CD14-positive monocyte (primary cell): ENCODE results near the gene CDK5RAP3. TPM values are rescaled to one million over a fixed set of nuclear protein-coding genes. Genes with fewer than 3 reads are reported as not detected.

ENCODE experiments used
- DNase-seq, 3 donors: peaks; one replicate each; pipeline ENCODE4 v3.0.0-alpha.2; 2011 to 2022
- H2AFZ ChIP-seq: 2 replicates; pipeline ENCODE4 v1.6.0; 2012; ENCODE audit warnings: mild to moderate bottlenecking, low read depth, low read length, inconsistent platforms; ENCODE audit not compliant: insufficient read depth, poor library complexity, severe bottlenecking
- H3K27ac ChIP-seq, 2 donors: 1 replicate in 1 of 2; 2 replicates in 1 of 2; pipeline ENCODE4 v1.5.1; 2012 to 2013; ENCODE audit warnings: low read length in 2 of 2, control low read depth in 1 of 2, inconsistent platforms in 1 of 2, low read depth in 1 of 2, mild to moderate bottlenecking in 1 of 2
- H3K27me3 ChIP-seq, 2 donors: one replicate each; pipeline versions ENCODE4 v1.6.0 to v1.6.1; 2011 to 2013; ENCODE audit warnings: low read length in 2 of 2; ENCODE audit not compliant: control insufficient read depth in 2 of 2, insufficient read depth in 2 of 2
- H3K36me3 ChIP-seq, 2 donors: replicated peaks in 1 of 2; 1 replicate in 1 of 2; 2 replicates in 1 of 2; pipeline versions ENCODE4 v1.5.1 to v1.6.1; 2012 to 2013; ENCODE audit warnings: low read length in 2 of 2, control low read depth in 1 of 2, inconsistent platforms in 1 of 2, mild to moderate bottlenecking in 1 of 2; ENCODE audit not compliant: insufficient read depth in 2 of 2, control insufficient read depth in 1 of 2
- H3K4me1 ChIP-seq, 2 donors: 1 replicate in 1 of 2; 2 replicates in 1 of 2; pipeline versions ENCODE4 v1.5.1 to v1.6.1; 2012 to 2013; ENCODE audit warnings: low read length in 2 of 2, control low read depth in 1 of 2, inconsistent platforms in 1 of 2, mild to moderate bottlenecking in 1 of 2, moderate library complexity in 1 of 2; ENCODE audit not compliant: insufficient read depth in 2 of 2, control insufficient read depth in 1 of 2
- H3K4me2 ChIP-seq: replicated peaks from 2 replicates; pipeline ENCODE3; 2012; ENCODE audit warnings: low read length, moderate library complexity, mild to moderate bottlenecking; ENCODE audit not compliant: poor library complexity, severe bottlenecking; ENCODE audit errors: extremely low read depth
- H3K4me3 ChIP-seq, 3 experiments: fragments of 200-600 bp in 1 of 3; sonication (generic) in 1 of 3; replicated peaks in 1 of 3; 1 replicate in 2 of 3; 2 replicates in 1 of 3; pipeline ENCODE4 v1.5.1; 2011 to 2013; ENCODE audit warnings: low read length in 3 of 3, mild to moderate bottlenecking in 3 of 3, control low read depth in 2 of 3, low read depth in 2 of 3, inconsistent platforms in 1 of 3, moderate library complexity in 1 of 3
- H3K79me2 ChIP-seq: 2 replicates; pipeline ENCODE4 v1.6.0; 2012; ENCODE audit warnings: mild to moderate bottlenecking, control low read depth, inconsistent platforms, low read length, moderate library complexity; ENCODE audit not compliant: insufficient read depth
- H3K9ac ChIP-seq: 2 replicates; pipeline ENCODE4 v1.6.0; 2017; ENCODE audit warnings: low read length, mild to moderate bottlenecking; ENCODE audit not compliant: insufficient read depth, poor library complexity, severe bottlenecking
- H3K9me3 ChIP-seq, 2 donors: replicated peaks in 1 of 2; 1 replicate in 1 of 2; 2 replicates in 1 of 2; pipeline versions ENCODE4 v1.5.1 to v1.6.1; 2012 to 2013; ENCODE audit warnings: low read length in 2 of 2, control low read depth in 1 of 2; ENCODE audit not compliant: control insufficient read depth in 1 of 2, insufficient read depth in 1 of 2
- H4K20me1 ChIP-seq: 2 replicates; pipeline ENCODE4 v1.6.0; 2012; ENCODE audit warnings: mild to moderate bottlenecking, low read length, control low read depth, moderate library complexity; ENCODE audit not compliant: insufficient read depth
- H3K27ac Mint-ChIP-seq, 7 donors: one replicate each; pipeline ENCODE4 v1.8.0; 2020; ENCODE audit warnings: mild to moderate bottlenecking in 7 of 7, mixed read lengths in 7 of 7, moderate library complexity in 6 of 7, inconsistent platforms in 2 of 7
- H3K27me3 Mint-ChIP-seq, 3 donors: one replicate each; pipeline ENCODE4 v1.8.0; 2021 to 2022; ENCODE audit warnings: low read depth in 3 of 3, mild to moderate bottlenecking in 3 of 3, mixed read lengths in 3 of 3, moderate library complexity in 3 of 3, inconsistent platforms in 1 of 3
- H3K36me3 Mint-ChIP-seq, 2 donors: one replicate each; pipeline ENCODE4 v1.8.0; 2020; ENCODE audit warnings: mixed read lengths in 2 of 2, inconsistent platforms in 1 of 2, mild to moderate bottlenecking in 1 of 2
- H3K4me1 Mint-ChIP-seq: one replicate; pipeline ENCODE4 v1.8.0; 2020; ENCODE audit warnings: mild to moderate bottlenecking, mixed read lengths
- H3K4me3 Mint-ChIP-seq, 2 donors: one replicate each; pipeline ENCODE4 v1.8.0; 2020; ENCODE audit warnings: mild to moderate bottlenecking in 2 of 2, mixed read lengths in 2 of 2, moderate library complexity in 1 of 2
- H3K9me3 Mint-ChIP-seq, 7 donors: one replicate each; pipeline ENCODE4 v1.8.0; 2020 to 2022; ENCODE audit warnings: mixed read lengths in 7 of 7, mild to moderate bottlenecking in 6 of 7, moderate library complexity in 6 of 7, inconsistent platforms in 2 of 7
- CTCF ChIP-seq: fragments of 200-600 bp; IDR thresholded peaks from one replicate; pipeline ENCODE4 v1.8.0; 2022; ENCODE audit warnings: antibody characterized with exemption, mild to moderate bottlenecking
- WGBS: methylation state at CpG from one replicate; pipeline ENCODE4 v1.1.5; 2013; ENCODE audit warnings: missing lambda C conversion rate; ENCODE audit not compliant: insufficient coverage; 5-methylcytosine and 5-hydroxymethylcytosine counted together
- intact Hi-C, 2 donors: fragments of 100-400 bp; cut with micrococcal nuclease; formaldehyde crosslinking; loops; one replicate each; pipeline versions ENCODE4 v1.15.0 to v1.15.1; 2023
- polyA plus RNA-seq, 3 donors: library from polyadenylated mRNA; depleted of rRNA in 1 of 3; unstranded in 2 of 3; stranded (reverse) in 1 of 3; fragments of 300-500 nt in 2 of 3; fragments of >200 nt in 1 of 3; fragmentation: Illumina TruSeq in 2 of 3; gene quantifications; 1 replicate in 2 of 3; 2 replicates in 1 of 3; pipeline ENCODE4 v1.2.3, GENCODE V29; 2012 to 2021

Gene CDK5RAP3
- polyA plus RNA-seq, 3 donors, result 86.1 to 782 (median 94.4) TPM

- Histone ChIP-seq H3K36me3 (peaks cover 3 to 13% of the 10 kb centered on the region in 2 donors), H3K4me2 (no peak overlapping the region), H4K20me1 (no peaks in the 10 kb centered on the region), H3K9me3 (no peaks in the 10 kb centered on the region), H2AFZ (no peak overlapping the region), H3K4me1 (peaks cover 42 to 48% of the 10 kb centered on the region in 2 donors), H3K27ac (no peak overlapping the region), H3K27me3 (no peaks in the 10 kb centered on the region), H3K79me2 (no peaks in the 10 kb centered on the region), H3K9ac (no peak overlapping the region), H3K4me3 (no peak overlapping the region)
- TF ChIP-seq CTCF, result no peak
- H3K4me1 Mint-ChIP-seq, result peaks cover 48% of the 10 kb centered on the region
- DNase-seq, result no peak
- 100% methylated on average over 1 of the region's 4 CpGs for WGBS
- peaks cover 0 to 2% (median 0%) of the 10 kb centered on the region in 7 donors for H3K9me3 Mint-ChIP-seq
- H3K27ac Mint-ChIP-seq, result no peak overlapping the region
- H3K27me3 Mint-ChIP-seq, result peaks cover 0 to 1% (median 0%) of the 10 kb centered on the region in 3 donors
- H3K4me3 Mint-ChIP-seq, result no peak overlapping the region
- intact Hi-C loops, result no loop called here
- peaks cover 17 to 18% of the 10 kb centered on the region in 2 donors for H3K36me3 Mint-ChIP-seq
These were observed 20.5 kb upstream of the CDK5RAP3 start for GRCh38 chr17:47950448-47950847.

DNA sequence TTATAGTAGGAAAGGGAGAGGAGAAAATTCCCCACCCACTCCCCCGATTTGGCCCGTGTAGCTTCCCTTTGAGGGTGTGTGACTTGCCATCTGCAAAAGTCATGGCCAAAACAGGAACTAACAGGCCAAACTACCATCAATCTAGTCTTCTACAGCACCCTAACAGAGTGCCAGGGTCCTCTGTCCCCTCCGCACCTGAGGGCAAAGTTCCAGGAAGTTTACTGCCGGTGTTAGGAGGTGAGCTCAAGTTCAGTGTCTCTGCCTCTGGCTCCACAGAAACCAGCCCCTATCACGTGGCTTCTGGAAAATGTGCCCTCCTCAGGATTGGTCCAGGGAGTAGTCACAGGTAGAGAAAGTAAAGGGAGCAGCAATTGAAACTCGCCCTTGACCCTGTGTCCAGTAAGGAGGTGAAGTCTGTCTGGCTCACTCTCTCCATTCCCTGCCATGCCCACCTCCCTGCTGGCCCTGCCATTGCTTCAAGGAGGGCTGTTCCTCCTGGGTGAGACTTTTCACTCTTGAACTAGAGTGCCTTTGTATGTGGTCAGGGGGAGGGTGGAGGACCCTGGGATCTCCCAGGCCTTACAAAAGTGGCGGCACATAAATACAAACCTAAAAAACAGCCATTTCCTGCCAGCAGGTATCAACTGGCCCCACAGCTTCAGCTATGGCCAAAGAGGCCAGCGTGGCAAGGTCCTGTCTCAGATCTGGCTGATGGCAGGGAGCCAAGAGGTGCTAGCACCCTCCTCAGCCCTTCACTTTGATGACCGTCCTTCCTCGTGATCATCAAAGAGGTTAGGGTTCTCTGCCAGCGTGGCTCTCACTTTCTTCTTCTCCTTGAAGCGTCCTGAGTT, 18.5 kb upstream of the CDK5RAP3 start:
- TF ChIP-seq CTCF, result no peak
- intact Hi-C loops, result no loop called here
- H2AFZ ChIP-seq, result peak overlapping the region; percentile 27
- Mint-ChIP-seq H3K4me1 (peaks cover 31% of the 10 kb centered on the region), H3K36me3 (peaks cover 11 to 17% of the 10 kb centered on the region in 2 donors), H3K9me3 (no peaks in the 10 kb centered on the region), H3K27me3 (peaks cover 0 to 1% (median 0%) of the 10 kb centered on the region in 3 donors), H3K4me3 (no peak overlapping the region), H3K27ac (peak overlapping the region in 4 of 7 donors; percentile 6 to 42 (median 34))
- no peak overlapping the region for H3K4me3 ChIP-seq
- no peaks in the 10 kb centered on the region for H3K79me2 ChIP-seq
- no peaks in the 10 kb centered on the region for H3K9me3 ChIP-seq
- H3K27me3 ChIP-seq, result no peaks in the 10 kb centered on the region
- H3K27ac ChIP-seq, result no peak overlapping the region
- WGBS, result 98% methylated on average over 5 of the region's 12 CpGs
- no peaks in the 10 kb centered on the region for H4K20me1 ChIP-seq
- peaks cover 27 to 30% of the 10 kb centered on the region in 2 donors for H3K4me1 ChIP-seq
- H3K9ac ChIP-seq, result no peak overlapping the region
- H3K36me3 ChIP-seq, result peaks cover 3 to 13% of the 10 kb centered on the region in 2 donors
- no peak for DNase-seq
- no peak overlapping the region for H3K4me2 ChIP-seq
